WTC11 (cell line): Measurements from ENCODE around the gene CCDC117. TPM values are rescaled to one million over a fixed set of nuclear protein-coding genes. Genes with fewer than 3 reads are reported as not detected.

Experiments used
- ATAC-seq: fragments of 200-7000 bp; cut with Tn5 transposase; 2 replicates; pipeline ENCODE4 v1.10.0; 2021; ENCODE audit warnings: mild to moderate bottlenecking, moderate library complexity
- CTCF ChIA-PET: fragments of 300-600 bp; sonication (Branson Sonifier 250); formaldehyde crosslinking; loops from one replicate; lab custom pipeline; 2021; ENCODE audit warnings: antibody characterized with exemption; lab: Charles Lee
- POLR2A ChIA-PET: fragments of 350-600 bp; sonication (Branson Sonifier 250); formaldehyde crosslinking; loops from one replicate; lab custom pipeline; 2021; ENCODE audit warnings: antibody characterized with exemption; lab: Charles Lee
- DNase-seq: peaks from one replicate; pipeline ENCODE4 v3.0.0; 2021; ENCODE audit warnings: low spot score
- H3K27ac Mint-ChIP-seq: 2 replicates; pipeline ENCODE4 v1.8.0; 2021; ENCODE audit warnings: mixed read lengths
- H3K27me3 Mint-ChIP-seq: 2 replicates; pipeline ENCODE4 v1.8.0; 2021; ENCODE audit warnings: low read depth, mild to moderate bottlenecking, moderate library complexity, mixed read lengths
- H3K36me3 Mint-ChIP-seq: 2 replicates; pipeline ENCODE4 v1.8.0; 2021; ENCODE audit warnings: mixed read lengths
- H3K4me1 Mint-ChIP-seq: 2 replicates; pipeline ENCODE4 v1.8.0; 2022; ENCODE audit warnings: mixed read lengths
- H3K4me3 Mint-ChIP-seq: 2 replicates; pipeline ENCODE4 v1.8.0; 2021; ENCODE audit warnings: mild to moderate bottlenecking, moderate library complexity, mixed read lengths
- H3K9me3 Mint-ChIP-seq: 2 replicates; pipeline ENCODE4 v1.8.0; 2021; ENCODE audit warnings: mixed read lengths
- ATF1 ChIP-seq: sonication (generic); formaldehyde crosslinking; IDR thresholded peaks from 2 replicates; pipeline ENCODE4 v1.8.1; 2023; ENCODE audit warnings: mild to moderate bottlenecking, moderate library complexity, missing genetic modification reagents
- ELF4 ChIP-seq: sonication (generic); formaldehyde crosslinking; IDR thresholded peaks from 2 replicates; pipeline ENCODE4 v1.8.1; 2022; ENCODE audit warnings: low read depth, mild to moderate bottlenecking, moderate library complexity, missing genetic modification reagents
- GABPB1 ChIP-seq: sonication (generic); formaldehyde crosslinking; IDR thresholded peaks from 2 replicates; pipeline ENCODE4 v1.8.1; 2023; ENCODE audit warnings: mild to moderate bottlenecking, missing genetic modification reagents
- NFYB ChIP-seq: sonication (generic); formaldehyde crosslinking; conservative IDR thresholded peaks from 2 replicates; pipeline ENCODE4 v1.8.0; 2022; ENCODE audit warnings: low read depth, missing genetic modification reagents
- SOX15 ChIP-seq: fragments of 250-450 bp; sonication (Bioruptor Pico); IDR thresholded peaks from 2 replicates; pipeline ENCODE4 v1.9.0; 2021; ENCODE audit warnings: mild to moderate bottlenecking
- TCF7 ChIP-seq: sonication (generic); formaldehyde crosslinking; IDR thresholded peaks from 2 replicates; pipeline ENCODE4 v1.8.0; 2022; ENCODE audit warnings: mild to moderate bottlenecking, low read depth, missing genetic modification reagents, moderate library complexity
- ZNF121 ChIP-seq: sonication (generic); formaldehyde crosslinking; IDR thresholded peaks from 2 replicates; pipeline ENCODE4 v1.8.0; 2023; ENCODE audit warnings: missing genetic modification reagents
- ZNF263 ChIP-seq: sonication (generic); formaldehyde crosslinking; IDR thresholded peaks from 2 replicates; pipeline ENCODE4 v1.8.1; 2022; ENCODE audit warnings: low read depth, mild to moderate bottlenecking, moderate library complexity, missing genetic modification reagents
- ZNF671 ChIP-seq: fragments of 250-450 bp; sonication (Bioruptor Pico); IDR thresholded peaks from 2 replicates; pipeline ENCODE4 v1.8.0; 2021; ENCODE audit warnings: mild to moderate bottlenecking
- total RNA-seq: library from RNA; stranded (reverse); gene quantifications from 3 replicates; pipeline ENCODE4 v1.2.3, GENCODE V29; 2021
- TF ChIP-seq, protein P1 (sequence below): fragments of 200-600 bp; IDR thresholded peaks from 2 replicates; pipeline ENCODE4 v1.8.0; 2022; ENCODE audit warnings: antibody characterized with exemption
- TF ChIP-seq, protein P2 (sequence below): sonication (generic); formaldehyde crosslinking; IDR thresholded peaks from 2 replicates; pipeline ENCODE4 v1.8.0; 2022; ENCODE audit warnings: missing genetic modification reagents
- TF ChIP-seq, protein P3 (sequence below): sonication (generic); formaldehyde crosslinking; IDR thresholded peaks from 2 replicates; pipeline ENCODE4 v1.8.0; 2022; ENCODE audit warnings: mild to moderate bottlenecking, missing genetic modification reagents
- TF ChIP-seq, protein P4 (sequence below): fragments of 250-450 bp; sonication (Bioruptor Pico); IDR thresholded peaks from 2 replicates; pipeline ENCODE4 v1.9.0; 2021; ENCODE audit warnings: mild to moderate bottlenecking
- TF ChIP-seq, protein P5 (sequence below): sonication (generic); formaldehyde crosslinking; IDR thresholded peaks from 2 replicates; pipeline ENCODE4 v1.8.0; 2022; ENCODE audit warnings: mild to moderate bottlenecking, missing genetic modification reagents
- TF ChIP-seq, protein P6 (sequence below): sonication (generic); formaldehyde crosslinking; IDR thresholded peaks from 2 replicates; pipeline ENCODE4 v1.8.1; 2022; ENCODE audit warnings: mild to moderate bottlenecking, missing genetic modification reagents, moderate library complexity, borderline replicate concordance
- TF ChIP-seq, protein P7 (sequence below): sonication (generic); formaldehyde crosslinking; IDR thresholded peaks from 2 replicates; pipeline ENCODE4 v1.8.1; 2023; ENCODE audit warnings: mild to moderate bottlenecking, missing genetic modification reagents, moderate library complexity

CCDC117 gene
- total RNA-seq, 1 experiment from 2014 or later: 39.0 TPM

DNA sequence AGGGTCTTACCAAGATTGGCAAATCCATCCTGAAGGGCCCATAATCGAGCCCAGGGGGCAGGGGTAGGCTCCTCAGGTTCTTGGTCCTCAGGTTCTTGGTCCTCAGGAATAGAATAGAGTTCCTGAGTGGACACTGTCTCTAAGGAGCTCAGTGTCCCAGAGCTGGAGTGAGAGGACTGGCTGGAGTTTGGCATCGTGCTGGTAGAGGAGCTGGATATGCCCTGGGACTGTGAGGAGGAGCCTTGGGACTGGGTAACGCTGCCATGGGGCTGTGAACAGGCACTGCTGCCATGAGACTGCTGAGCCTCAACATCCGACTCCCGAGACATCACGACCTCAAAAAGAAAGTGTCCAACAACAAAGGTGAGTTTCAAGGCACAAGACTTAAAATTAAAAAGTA, 38.1 kb upstream of the CCDC117 start:
- TF ChIP-seq TCF7 (CRISPR knock-in tag): no peak
- TF ChIP-seq, protein P1, sequence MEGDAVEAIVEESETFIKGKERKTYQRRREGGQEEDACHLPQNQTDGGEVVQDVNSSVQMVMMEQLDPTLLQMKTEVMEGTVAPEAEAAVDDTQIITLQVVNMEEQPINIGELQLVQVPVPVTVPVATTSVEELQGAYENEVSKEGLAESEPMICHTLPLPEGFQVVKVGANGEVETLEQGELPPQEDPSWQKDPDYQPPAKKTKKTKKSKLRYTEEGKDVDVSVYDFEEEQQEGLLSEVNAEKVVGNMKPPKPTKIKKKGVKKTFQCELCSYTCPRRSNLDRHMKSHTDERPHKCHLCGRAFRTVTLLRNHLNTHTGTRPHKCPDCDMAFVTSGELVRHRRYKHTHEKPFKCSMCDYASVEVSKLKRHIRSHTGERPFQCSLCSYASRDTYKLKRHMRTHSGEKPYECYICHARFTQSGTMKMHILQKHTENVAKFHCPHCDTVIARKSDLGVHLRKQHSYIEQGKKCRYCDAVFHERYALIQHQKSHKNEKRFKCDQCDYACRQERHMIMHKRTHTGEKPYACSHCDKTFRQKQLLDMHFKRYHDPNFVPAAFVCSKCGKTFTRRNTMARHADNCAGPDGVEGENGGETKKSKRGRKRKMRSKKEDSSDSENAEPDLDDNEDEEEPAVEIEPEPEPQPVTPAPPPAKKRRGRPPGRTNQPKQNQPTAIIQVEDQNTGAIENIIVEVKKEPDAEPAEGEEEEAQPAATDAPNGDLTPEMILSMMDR: no peak
- TF ChIP-seq, protein P2, sequence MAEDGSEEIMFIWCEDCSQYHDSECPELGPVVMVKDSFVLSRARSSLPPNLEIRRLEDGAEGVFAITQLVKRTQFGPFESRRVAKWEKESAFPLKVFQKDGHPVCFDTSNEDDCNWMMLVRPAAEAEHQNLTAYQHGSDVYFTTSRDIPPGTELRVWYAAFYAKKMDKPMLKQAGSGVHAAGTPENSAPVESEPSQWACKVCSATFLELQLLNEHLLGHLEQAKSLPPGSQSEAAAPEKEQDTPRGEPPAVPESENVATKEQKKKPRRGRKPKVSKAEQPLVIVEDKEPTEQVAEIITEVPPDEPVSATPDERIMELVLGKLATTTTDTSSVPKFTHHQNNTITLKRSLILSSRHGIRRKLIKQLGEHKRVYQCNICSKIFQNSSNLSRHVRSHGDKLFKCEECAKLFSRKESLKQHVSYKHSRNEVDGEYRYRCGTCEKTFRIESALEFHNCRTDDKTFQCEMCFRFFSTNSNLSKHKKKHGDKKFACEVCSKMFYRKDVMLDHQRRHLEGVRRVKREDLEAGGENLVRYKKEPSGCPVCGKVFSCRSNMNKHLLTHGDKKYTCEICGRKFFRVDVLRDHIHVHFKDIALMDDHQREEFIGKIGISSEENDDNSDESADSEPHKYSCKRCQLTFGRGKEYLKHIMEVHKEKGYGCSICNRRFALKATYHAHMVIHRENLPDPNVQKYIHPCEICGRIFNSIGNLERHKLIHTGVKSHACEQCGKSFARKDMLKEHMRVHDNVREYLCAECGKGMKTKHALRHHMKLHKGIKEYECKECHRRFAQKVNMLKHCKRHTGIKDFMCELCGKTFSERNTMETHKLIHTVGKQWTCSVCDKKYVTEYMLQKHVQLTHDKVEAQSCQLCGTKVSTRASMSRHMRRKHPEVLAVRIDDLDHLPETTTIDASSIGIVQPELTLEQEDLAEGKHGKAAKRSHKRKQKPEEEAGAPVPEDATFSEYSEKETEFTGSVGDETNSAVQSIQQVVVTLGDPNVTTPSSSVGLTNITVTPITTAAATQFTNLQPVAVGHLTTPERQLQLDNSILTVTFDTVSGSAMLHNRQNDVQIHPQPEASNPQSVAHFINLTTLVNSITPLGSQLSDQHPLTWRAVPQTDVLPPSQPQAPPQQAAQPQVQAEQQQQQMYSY (CRISPR knock-in tag): no peak
- no peak for TF ChIP-seq GABPB1 (CRISPR knock-in tag)
- TF ChIP-seq, protein P3, sequence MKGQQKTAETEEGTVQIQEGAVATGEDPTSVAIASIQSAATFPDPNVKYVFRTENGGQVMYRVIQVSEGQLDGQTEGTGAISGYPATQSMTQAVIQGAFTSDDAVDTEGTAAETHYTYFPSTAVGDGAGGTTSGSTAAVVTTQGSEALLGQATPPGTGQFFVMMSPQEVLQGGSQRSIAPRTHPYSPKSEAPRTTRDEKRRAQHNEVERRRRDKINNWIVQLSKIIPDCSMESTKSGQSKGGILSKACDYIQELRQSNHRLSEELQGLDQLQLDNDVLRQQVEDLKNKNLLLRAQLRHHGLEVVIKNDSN (CRISPR knock-in tag): no peak
- TF ChIP-seq, protein P4, sequence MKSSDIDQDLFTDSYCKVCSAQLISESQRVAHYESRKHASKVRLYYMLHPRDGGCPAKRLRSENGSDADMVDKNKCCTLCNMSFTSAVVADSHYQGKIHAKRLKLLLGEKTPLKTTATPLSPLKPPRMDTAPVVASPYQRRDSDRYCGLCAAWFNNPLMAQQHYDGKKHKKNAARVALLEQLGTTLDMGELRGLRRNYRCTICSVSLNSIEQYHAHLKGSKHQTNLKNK: no peak
- TF ChIP-seq, protein P5, sequence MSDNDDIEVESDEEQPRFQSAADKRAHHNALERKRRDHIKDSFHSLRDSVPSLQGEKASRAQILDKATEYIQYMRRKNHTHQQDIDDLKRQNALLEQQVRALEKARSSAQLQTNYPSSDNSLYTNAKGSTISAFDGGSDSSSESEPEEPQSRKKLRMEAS (CRISPR knock-in tag): no peak
- no peak for TF ChIP-seq SOX15
- TF ChIP-seq ZNF671 (CRISPR knock-in tag): no peak
- no peak for TF ChIP-seq NFYB (CRISPR knock-in tag)
- no peak for TF ChIP-seq ELF4 (CRISPR knock-in tag)
- TF ChIP-seq, protein P6, sequence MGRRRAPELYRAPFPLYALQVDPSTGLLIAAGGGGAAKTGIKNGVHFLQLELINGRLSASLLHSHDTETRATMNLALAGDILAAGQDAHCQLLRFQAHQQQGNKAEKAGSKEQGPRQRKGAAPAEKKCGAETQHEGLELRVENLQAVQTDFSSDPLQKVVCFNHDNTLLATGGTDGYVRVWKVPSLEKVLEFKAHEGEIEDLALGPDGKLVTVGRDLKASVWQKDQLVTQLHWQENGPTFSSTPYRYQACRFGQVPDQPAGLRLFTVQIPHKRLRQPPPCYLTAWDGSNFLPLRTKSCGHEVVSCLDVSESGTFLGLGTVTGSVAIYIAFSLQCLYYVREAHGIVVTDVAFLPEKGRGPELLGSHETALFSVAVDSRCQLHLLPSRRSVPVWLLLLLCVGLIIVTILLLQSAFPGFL (CRISPR knock-in tag): no peak
- no peak for TF ChIP-seq ZNF263 (CRISPR knock-in tag)
- Mint-ChIP-seq H3K9me3 (no peaks in the 10 kb centered on the region), H3K4me1 (peaks cover 64% of the 10 kb centered on the region), H3K4me3 (no peak overlapping the region), H3K27me3 (no peaks in the 10 kb centered on the region), H3K36me3 (peaks cover 40% of the 10 kb centered on the region), H3K27ac (peak overlapping the region; percentile 89)
- ChIA-PET CTCF (no interaction called here), POLR2A (interaction anchor here (0.7 kb wide), 1 partner anchor 600 kb away, joined by 4 read pairs; no protein-coding TSS in a partner anchor)
- no peak for ATAC-seq
- DNase-seq: no peak

DNA sequence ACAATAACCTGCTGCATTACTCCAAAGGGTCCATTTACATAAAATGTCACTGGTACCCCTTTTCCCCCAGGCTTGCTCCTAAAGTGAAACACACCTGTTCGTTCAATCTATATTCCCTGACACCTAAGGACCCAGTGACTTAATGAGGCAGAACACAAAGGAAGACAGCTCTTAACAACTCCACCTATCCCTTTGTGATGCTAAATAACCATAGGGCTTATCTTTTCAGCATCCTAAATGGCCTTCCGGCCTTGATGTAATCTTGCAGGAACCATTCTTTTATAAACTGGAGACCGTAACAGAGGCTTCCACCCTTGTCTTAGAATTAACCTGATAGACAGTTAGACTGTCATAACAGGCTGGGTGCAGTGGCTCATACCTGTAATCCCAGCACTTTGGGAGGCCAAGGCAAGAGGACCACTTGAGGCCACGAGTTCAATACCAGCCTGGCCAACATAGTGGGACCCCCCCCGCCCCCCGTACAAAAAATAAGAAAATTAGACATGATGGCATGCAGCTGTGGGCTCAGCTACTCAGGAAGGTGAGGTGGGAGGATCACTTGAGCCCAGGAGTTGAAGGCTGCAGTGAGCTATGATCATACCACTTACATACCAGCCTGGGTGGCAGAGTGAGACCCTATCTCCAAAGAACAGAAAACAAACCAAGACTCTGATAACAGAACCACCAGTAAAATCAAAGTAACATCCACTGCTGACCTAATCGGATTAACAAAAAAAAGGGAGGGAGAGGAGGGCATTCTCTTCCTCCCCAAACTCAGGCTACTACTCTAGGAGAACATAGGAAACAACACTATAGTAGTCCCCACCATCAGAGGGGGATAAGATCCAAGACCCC, 36.0 kb upstream of the CCDC117 start:
- DNase-seq: no peak
- peaks cover 73% of the 10 kb centered on the region for H3K4me1 Mint-ChIP-seq
- H3K27ac Mint-ChIP-seq: peak overlapping the region; percentile 82
- no peaks in the 10 kb centered on the region for H3K27me3 Mint-ChIP-seq
- H3K36me3 Mint-ChIP-seq: peaks cover 29% of the 10 kb centered on the region
- H3K4me3 Mint-ChIP-seq: peak overlapping the region; percentile 37
- TF ChIP-seq TCF7 (CRISPR knock-in tag): no peak
- TF ChIP-seq ATF1 (CRISPR knock-in tag): no peak
- peak; percentile 95 for TF ChIP-seq ZNF121 (CRISPR knock-in tag)
- TF ChIP-seq, protein P7, sequence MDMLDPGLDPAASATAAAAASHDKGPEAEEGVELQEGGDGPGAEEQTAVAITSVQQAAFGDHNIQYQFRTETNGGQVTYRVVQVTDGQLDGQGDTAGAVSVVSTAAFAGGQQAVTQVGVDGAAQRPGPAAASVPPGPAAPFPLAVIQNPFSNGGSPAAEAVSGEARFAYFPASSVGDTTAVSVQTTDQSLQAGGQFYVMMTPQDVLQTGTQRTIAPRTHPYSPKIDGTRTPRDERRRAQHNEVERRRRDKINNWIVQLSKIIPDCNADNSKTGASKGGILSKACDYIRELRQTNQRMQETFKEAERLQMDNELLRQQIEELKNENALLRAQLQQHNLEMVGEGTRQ: no peak
- no peak for TF ChIP-seq ZNF671 (CRISPR knock-in tag)
- no peaks in the 10 kb centered on the region for H3K9me3 Mint-ChIP-seq
- ChIA-PET POLR2A (no interaction called here), CTCF (no interaction called here)
- ATAC-seq: peak; percentile 87
